HG02852 (cell line): ENCODE measurements around the gene PTPN18.
A peak's percentile ranks its signal among the peaks of the same experiment; 100 is the strongest.

Experiments used
- ATAC-seq: cut with Tn5 transposase; IDR thresholded peaks from one replicate; pipeline ENCODE4 v1.9.1; 2021; ENCODE audit warnings: mild to moderate bottlenecking, moderate library complexity; ENCODE audit not compliant: unreplicated experiment

The PTPN18 gene

GRCh38 chr2:130339885-130340745 lies 15.7 kb upstream of the PTPN18 start:
- no peak for ATAC-seq

- peak; percentile 5 for ATAC-seq
Measured at GRCh38 chr2:130341562-130342019, 14.3 kb upstream of the PTPN18 start.

- peak; percentile 72 for ATAC-seq
Measured at GRCh38 chr2:130342020-130342532, 13.8 kb upstream of the PTPN18 start.

GRCh38 chr2:130342533-130343275 lies 13.2 kb upstream of the PTPN18 start, which contains the start of gene IMP4:
IMP4 (plus strand) TSS chr2:130342897; CDS start chr2:130342933, 36 bp downstream.
- ATAC-seq = peak; percentile 84

- no peak for ATAC-seq
Measured at GRCh38 chr2:130344578-130344977, 11.3 kb upstream of the PTPN18 start.

- ATAC-seq = no peak
Measured at GRCh38 chr2:130345091-130345490, 10.8 kb upstream of the PTPN18 start.

- ATAC-seq = no peak
Measured at GRCh38 chr2:130345611-130346010, 10.2 kb upstream of the PTPN18 start.

- no peak for ATAC-seq
Measured at GRCh38 chr2:130346041-130346740, 9.7 kb upstream of the PTPN18 start.

GRCh38 chr2:130346741-130347066 lies 9.2 kb upstream of the PTPN18 start:
- ATAC-seq = no peak

- no peak for ATAC-seq
Measured at GRCh38 chr2:130347220-130347925, 8.5 kb upstream of the PTPN18 start.

- no peak for ATAC-seq
Measured at GRCh38 chr2:130349174-130349573, 6.7 kb upstream of the PTPN18 start.

- ATAC-seq = no peak
Measured at GRCh38 chr2:130351711-130352110, 4.1 kb upstream of the PTPN18 start.

- ATAC-seq = no peak
Measured at GRCh38 chr2:130352237-130352636, 3.6 kb upstream of the PTPN18 start.

- no peak for ATAC-seq
Measured at GRCh38 chr2:130353291-130354138, 2.3 kb upstream of the PTPN18 start.

GRCh38 chr2:130354139-130354428 lies 1.8 kb upstream of the PTPN18 start:
- no peak for ATAC-seq

- ATAC-seq = no peak
Measured at GRCh38 chr2:130355172-130355577, 681 bp upstream of the PTPN18 start.

GRCh38 chr2:130357864-130358263 lies 2.0 kb downstream of the PTPN18 start:
- ATAC-seq = no peak

GRCh38 chr2:130358420-130359350 lies 2.8 kb downstream of the PTPN18 start:
- ATAC-seq = no peak

GRCh38 chr2:130359466-130359865 lies 3.6 kb downstream of the PTPN18 start:
- ATAC-seq = no peak
